ENCODE measurements around the gene PROSER3.

DNA sequence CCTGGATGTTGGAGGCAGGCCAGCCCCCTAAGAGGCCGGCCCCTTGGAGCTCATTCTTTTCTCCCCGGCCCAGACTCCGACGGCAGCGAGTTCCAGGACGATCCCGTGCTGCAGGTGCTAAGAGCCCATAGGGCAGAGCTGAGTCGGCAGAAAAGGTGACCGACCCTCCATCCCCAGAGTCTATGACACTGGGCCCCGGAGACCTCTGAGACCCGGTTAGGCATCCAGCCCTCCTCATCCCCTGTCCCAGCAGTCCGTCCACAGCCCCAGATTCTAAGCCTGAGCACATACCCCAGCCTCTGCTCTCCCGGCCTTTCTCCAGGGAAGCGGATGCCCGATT lies 10.1 kb downstream of the PROSER3 start:
- TF ChIP-seq, protein P1, sequence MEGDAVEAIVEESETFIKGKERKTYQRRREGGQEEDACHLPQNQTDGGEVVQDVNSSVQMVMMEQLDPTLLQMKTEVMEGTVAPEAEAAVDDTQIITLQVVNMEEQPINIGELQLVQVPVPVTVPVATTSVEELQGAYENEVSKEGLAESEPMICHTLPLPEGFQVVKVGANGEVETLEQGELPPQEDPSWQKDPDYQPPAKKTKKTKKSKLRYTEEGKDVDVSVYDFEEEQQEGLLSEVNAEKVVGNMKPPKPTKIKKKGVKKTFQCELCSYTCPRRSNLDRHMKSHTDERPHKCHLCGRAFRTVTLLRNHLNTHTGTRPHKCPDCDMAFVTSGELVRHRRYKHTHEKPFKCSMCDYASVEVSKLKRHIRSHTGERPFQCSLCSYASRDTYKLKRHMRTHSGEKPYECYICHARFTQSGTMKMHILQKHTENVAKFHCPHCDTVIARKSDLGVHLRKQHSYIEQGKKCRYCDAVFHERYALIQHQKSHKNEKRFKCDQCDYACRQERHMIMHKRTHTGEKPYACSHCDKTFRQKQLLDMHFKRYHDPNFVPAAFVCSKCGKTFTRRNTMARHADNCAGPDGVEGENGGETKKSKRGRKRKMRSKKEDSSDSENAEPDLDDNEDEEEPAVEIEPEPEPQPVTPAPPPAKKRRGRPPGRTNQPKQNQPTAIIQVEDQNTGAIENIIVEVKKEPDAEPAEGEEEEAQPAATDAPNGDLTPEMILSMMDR (optimal IDR thresholded peaks at IDR 0.05 in 1 of 3, IDR thresholded peaks at IDR 0.05 in 1 of 3, conservative IDR thresholded peaks at IDR 0.05 in 1 of 3; ENCODE audit: extremely low read depth in 1 of 3, insufficient read depth in 2 of 3, low read length in 3 of 3) = no peak
- TF ChIP-seq EZH2 (IDR thresholded peaks at IDR 0.05; ENCODE audit: low read length) = no peak

Measured in keratinocyte (primary cell).